RKO (cell line): ENCODE data around the gene NEDD9.

ENCODE experiments used
- DNase-seq: peaks from one replicate; pipeline ENCODE4 v3.0.0-alpha.2; 2016; ENCODE audit warnings: low spot score

NEDD9 gene

DNA sequence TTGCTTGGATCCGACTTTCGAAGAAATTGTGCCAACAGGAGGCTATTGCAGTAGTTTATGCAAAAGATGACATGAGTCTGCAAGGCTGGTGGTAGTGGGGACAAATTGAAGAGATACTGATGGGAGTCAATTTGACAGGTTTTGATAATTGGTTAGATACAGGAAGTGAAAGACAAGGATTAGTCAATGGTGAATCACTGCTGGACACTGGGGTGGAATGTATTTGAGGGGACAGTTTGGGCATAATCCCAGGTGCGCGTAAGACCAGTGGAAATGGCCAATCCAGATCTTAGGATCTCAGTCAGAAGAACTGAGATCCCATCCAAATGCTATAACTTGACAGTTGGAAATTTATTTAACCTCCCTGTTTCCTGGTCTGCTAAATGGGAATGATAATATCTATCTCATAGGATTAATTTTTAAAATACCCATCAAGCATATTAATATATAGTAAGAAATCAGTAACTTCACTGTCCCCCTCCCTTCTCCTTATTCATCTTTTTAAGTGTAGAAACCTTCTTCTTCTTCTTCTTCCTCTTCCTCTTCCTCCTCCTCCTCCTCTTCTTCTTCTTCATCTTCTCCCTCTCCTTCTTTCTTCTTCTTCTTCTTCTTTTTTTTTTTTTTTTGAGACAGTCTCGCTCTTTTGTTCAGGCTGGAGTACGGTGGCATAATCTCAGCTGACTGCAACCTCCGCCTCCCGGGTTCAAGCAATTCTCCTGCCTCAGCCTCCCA is 90.0 kb downstream of the NEDD9 start:
- DNase-seq: peak; percentile 6

DNA sequence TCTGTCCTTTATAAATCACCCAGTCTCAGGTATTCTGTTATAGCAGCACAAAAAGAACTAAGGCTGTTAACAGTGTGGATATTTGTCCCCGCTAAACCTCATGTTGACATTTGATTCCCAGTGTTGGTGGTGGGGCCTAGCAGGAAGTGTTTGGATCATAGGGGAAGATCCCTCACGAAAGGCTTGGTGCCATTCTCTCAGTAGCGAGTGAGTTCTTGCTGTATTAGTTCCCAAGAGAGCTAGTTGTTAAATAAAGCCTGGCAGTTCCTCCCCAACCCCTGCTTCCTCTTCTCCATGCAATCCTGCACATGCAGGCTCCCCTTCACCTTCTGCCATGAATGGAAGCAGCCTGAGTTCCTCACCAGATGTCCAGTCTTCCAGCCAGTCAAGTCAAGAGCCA is 91.2 kb downstream of the NEDD9 start:
- no peak for DNase-seq

DNA sequence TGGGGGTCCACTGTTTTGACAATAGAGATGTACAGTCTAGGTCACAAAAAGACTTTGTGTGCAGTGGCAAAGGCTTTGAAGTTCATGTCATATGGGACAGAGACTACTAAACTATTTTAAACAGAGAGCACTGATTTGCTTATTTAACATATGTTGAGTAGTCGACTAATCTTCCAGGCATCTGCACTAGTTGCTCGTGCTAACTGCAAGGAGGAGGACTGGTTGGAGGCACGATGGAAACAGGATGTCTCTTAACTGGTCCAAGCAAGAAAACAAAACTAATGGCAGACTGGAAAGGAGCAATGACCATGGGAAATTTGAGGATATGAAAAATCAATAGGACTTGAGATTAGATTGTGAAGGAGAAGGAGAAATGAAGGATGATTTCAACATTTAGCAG is 92.4 kb downstream of the NEDD9 start:
- no peak for DNase-seq

DNA sequence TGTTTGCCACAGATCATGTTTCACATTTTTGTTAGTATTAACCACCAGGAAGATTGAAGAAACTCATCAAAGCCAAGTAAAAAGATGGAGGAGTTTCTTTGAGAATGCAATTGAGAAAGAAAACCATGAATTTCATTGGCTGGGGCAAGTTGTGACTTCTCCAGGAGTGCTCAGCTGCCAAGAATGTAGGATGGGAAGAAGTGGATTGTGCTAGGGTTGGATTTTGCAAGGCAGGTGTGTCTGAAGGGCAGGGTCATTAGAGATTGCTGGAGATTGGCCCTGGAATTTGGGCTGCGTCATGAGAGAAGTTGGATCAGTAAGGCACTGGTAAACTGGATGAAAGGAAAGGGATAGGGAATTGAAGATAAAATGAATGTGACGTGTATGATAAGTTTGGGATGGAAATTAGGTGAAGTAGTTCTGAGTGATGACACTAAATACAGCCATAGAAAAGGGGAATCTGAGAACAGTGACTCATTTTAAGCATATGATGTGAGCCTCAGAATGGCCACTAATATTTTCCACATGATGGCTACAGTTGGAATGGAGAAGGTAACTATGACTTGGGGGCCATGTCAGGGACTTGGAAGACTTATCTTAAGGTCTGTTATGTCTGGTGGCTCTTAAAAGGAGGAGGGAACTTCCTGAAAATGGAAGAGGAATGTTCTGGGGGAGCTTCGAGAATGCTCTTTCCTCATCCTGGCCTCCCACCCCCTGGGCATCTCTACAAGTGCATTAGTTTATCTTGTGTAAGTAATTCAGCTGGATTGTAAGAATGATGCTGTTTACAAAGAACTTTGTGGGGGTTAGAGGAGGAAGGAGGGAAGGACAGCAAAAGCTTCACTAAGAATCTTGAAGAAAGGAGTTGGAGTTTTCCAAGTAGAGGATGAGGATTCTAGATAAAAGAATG is 93.2 kb downstream of the NEDD9 start:
- DNase-seq: peak; percentile 38

DNA sequence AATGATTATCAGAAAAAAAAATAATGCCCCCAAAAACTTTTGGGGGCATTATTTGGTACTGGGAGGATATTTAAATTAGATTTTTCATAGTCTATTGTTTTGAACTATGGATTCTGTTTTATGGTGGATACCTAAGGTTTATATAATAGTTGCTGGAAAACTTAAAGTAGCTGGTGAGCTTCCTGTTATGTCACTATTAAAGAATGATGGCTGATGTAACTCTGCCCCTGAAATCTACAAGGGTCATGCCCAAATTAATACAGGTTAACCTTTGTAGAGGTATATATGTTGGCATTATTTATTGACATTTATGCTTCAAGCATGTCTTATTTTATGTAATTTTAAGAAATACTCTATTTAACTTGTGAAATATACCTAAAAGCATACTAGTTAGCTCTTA is 95.7 kb downstream of the NEDD9 start:
- DNase-seq: no peak
